ENCODE data around the gene BMAL1. TPM values are rescaled to one million over a fixed set of nuclear protein-coding genes. Genes with fewer than 3 reads are reported as not detected.
A peak's percentile ranks its signal among the peaks of the same experiment; 100 is the strongest.

BMAL1 gene
- total RNA-seq, 1 donor from 2014 or later: 8.5 TPM

- no peak overlapping the region for H3K4me3 ChIP-seq (ENCODE audit: low read depth, low read length)
- no peak for TF ChIP-seq CTCF (conservative IDR thresholded peaks at IDR 0.05; ENCODE audit: low read depth, low read length)
- DNase-seq (ENCODE audit: low read depth): peak; percentile 23
Measured at GRCh38 chr11:13368041-13368446, 90.5 kb downstream of the BMAL1 start.

GRCh38 chr11:13373216-13373615 is 95.6 kb downstream of the BMAL1 start:
- no peak for TF ChIP-seq CTCF (conservative IDR thresholded peaks at IDR 0.05; ENCODE audit: low read depth, low read length)

GRCh38 chr11:13375798-13376197 is 98.2 kb downstream of the BMAL1 start:
- TF ChIP-seq CTCF (conservative IDR thresholded peaks at IDR 0.05; ENCODE audit: low read depth, low read length): no peak
- no peak overlapping the region for H3K4me3 ChIP-seq (ENCODE audit: low read depth, low read length)
- DNase-seq (ENCODE audit: low read depth): no peak

More at GRCh38 chr11:13373216-13373615, 95.6 kb downstream of the BMAL1 start:
- no peak for DNase-seq (ENCODE audit: low read depth)
- no peak overlapping the region for H3K4me3 ChIP-seq (ENCODE audit: low read depth, low read length)

- H3K4me3 ChIP-seq (ENCODE audit: low read depth, low read length): no peak overlapping the region
- DNase-seq (ENCODE audit: low read depth): no peak
- no peak for TF ChIP-seq CTCF (conservative IDR thresholded peaks at IDR 0.05; ENCODE audit: low read depth, low read length)
Measured at GRCh38 chr11:13376402-13376801, 98.8 kb downstream of the BMAL1 start.

- H3K4me3 ChIP-seq (ENCODE audit: low read depth, low read length): no peak overlapping the region
- TF ChIP-seq CTCF (conservative IDR thresholded peaks at IDR 0.05; ENCODE audit: low read depth, low read length): no peak
- no peak for DNase-seq (ENCODE audit: low read depth)
Measured at GRCh38 chr11:13376838-13377237, 99.2 kb downstream of the BMAL1 start.

GRCh38 chr11:13378316-13378715 is 100.7 kb downstream of the BMAL1 start:
- H3K4me3 ChIP-seq (ENCODE audit: low read depth, low read length): no peak overlapping the region
- TF ChIP-seq CTCF (conservative IDR thresholded peaks at IDR 0.05; ENCODE audit: low read depth, low read length): no peak
- DNase-seq (ENCODE audit: low read depth): no peak

GRCh38 chr11:13380731-13381130 is 103.1 kb downstream of the BMAL1 start:
- TF ChIP-seq CTCF (conservative IDR thresholded peaks at IDR 0.05; ENCODE audit: low read depth, low read length): no peak
- DNase-seq (ENCODE audit: low read depth): no peak
- H3K4me3 ChIP-seq (ENCODE audit: low read depth, low read length): no peak overlapping the region

Measured in epithelial cell of proximal tubule (primary cell).